HepG2 (cell line): ENCODE results near the gene NT5DC4. TPM values are rescaled to one million over a fixed set of nuclear protein-coding genes. Genes with fewer than 3 reads are reported as not detected.

Experiments
- ATAC-seq: fragments of 200-7000 bp; cut with Tn5 transposase; 3 replicates; pipeline ENCODE4 v1.9.1; 2020; ENCODE audit warnings: mild to moderate bottlenecking, moderate library complexity
- BruUV-seq: library from RNA; stranded (reverse); fragments of 400-500 nt; replicated peaks from 2 replicates; lab custom pipeline; 2021; lab: Mats Ljungman, UMichigan
- CTCF ChIA-PET: fragments of 300-600 bp; formaldehyde crosslinking; extraction: SDS; loops from one replicate; lab custom pipeline; 2021; ENCODE audit warnings: low total read pairs, inconsistent platforms, low intra/inter-chr PET ratio; lab: Yijun Ruan, JAX
- POLR2A ChIA-PET: fragments of 350-600 bp; sonication (Branson Sonifier 250); formaldehyde crosslinking; loops from one replicate; lab custom pipeline; 2020; ENCODE audit warnings: antibody characterized with exemption, inconsistent platforms; lab: Yijun Ruan, JAX
- DNase-seq: peaks from one replicate; pipeline ENCODE4 v3.0.0-alpha.2; 2015; ENCODE audit warnings: low spot score
- FAIRE-seq: peaks from 3 replicates; lab custom pipeline; 2011; peaks lifted over from hg19 to GRCh38; lab: Jason Lieb, UNC
- H2AFZ ChIP-seq: one replicate; pipeline ENCODE4 v1.6.1; 2011; ENCODE audit warnings: low read length, inconsistent platforms
- H3K27ac ChIP-seq: fragments of 300-600 bp; 3 replicates; pipeline ENCODE4 v1.8.0; 2011; ENCODE audit warnings: mixed run types, mild to moderate bottlenecking, mixed read lengths, low read length, inconsistent platforms; ENCODE audit not compliant: insufficient read depth; ENCODE audit errors: extremely low read length
- H3K27me3 ChIP-seq, 2 experiments: fragments of 200-600 bp in 1 of 2; 2 replicates in 1 of 2; 3 replicates in 1 of 2; pipeline versions ENCODE4 v1.6.0 to v1.8.0; 2011; ENCODE audit warnings: low read length in 2 of 2, mild to moderate bottlenecking in 2 of 2, moderate library complexity in 2 of 2, inconsistent platforms in 1 of 2; ENCODE audit not compliant: insufficient read depth in 2 of 2, control insufficient read depth in 1 of 2
- H3K36me3 ChIP-seq, 2 experiments: fragments of 200-600 bp in 1 of 2; replicated peaks in 1 of 2; 2 replicates in 1 of 2; 3 replicates in 1 of 2; pipeline versions ENCODE4 v1.5.1 to v1.8.0; 2011; ENCODE audit warnings: low read length in 2 of 2, inconsistent platforms in 1 of 2; ENCODE audit not compliant: insufficient read depth in 2 of 2, control insufficient read depth in 1 of 2
- H3K4me1 ChIP-seq: 2 replicates; pipeline ENCODE4 v1.5.1; 2012; ENCODE audit warnings: low read length, inconsistent platforms; ENCODE audit not compliant: insufficient read depth
- H3K4me2 ChIP-seq: 2 replicates; pipeline ENCODE4 v1.6.0; 2011; ENCODE audit warnings: low read depth, low read length, inconsistent platforms
- H3K4me3 ChIP-seq, 3 experiments: fragments of 200-600 bp in 1 of 3; sonication (generic), shearing (Covaris generic) in 1 of 3; replicated peaks in 1 of 3; 2 replicates each; pipeline ENCODE4 v1.5.1; 2011 to 2016; ENCODE audit warnings: low read length in 3 of 3, inconsistent platforms in 2 of 3, low read depth in 2 of 3, mild to moderate bottlenecking in 2 of 3, control low read depth in 1 of 3, mixed read lengths in 1 of 3; ENCODE audit not compliant: insufficient read depth in 1 of 3
- H3K79me2 ChIP-seq: one replicate; pipeline ENCODE4 v1.6.1; 2011; ENCODE audit warnings: low read length, inconsistent platforms; ENCODE audit not compliant: insufficient read depth
- H3K9ac ChIP-seq: 2 replicates; pipeline ENCODE4 v1.6.0; 2011; ENCODE audit warnings: mild to moderate bottlenecking, low read depth, low read length, inconsistent platforms; ENCODE audit not compliant: insufficient read depth
- H3K9me3 ChIP-seq: 2 replicates; pipeline ENCODE4 v1.5.1; 2012; ENCODE audit warnings: mild to moderate bottlenecking, low read length
- H4K20me1 ChIP-seq: 2 replicates; pipeline ENCODE4 v1.6.0; 2011; ENCODE audit warnings: inconsistent platforms, mild to moderate bottlenecking, low read length, moderate library complexity; ENCODE audit not compliant: insufficient read depth
- ATF7 ChIP-seq, 2 experiments: fragments of 450-650 bp in 1 of 2; sonication (generic) in 1 of 2; formaldehyde crosslinking in 1 of 2; IDR thresholded peaks; 2 replicates each; pipeline versions ENCODE4 v1.4.0 to v1.6.1; 2016 to 2020; ENCODE audit warnings: antibody characterized with exemption in 1 of 2, mild to moderate bottlenecking in 1 of 2, missing genetic modification reagents in 1 of 2
- CBX5 ChIP-seq: sonication (generic); formaldehyde crosslinking; IDR thresholded peaks from 2 replicates; pipeline ENCODE4 v1.4.0; 2020; ENCODE audit warnings: missing genetic modification reagents, borderline replicate concordance
- CHD4 ChIP-seq: fragments of 200-600 bp; sonication (generic); IDR thresholded peaks from 2 replicates; pipeline ENCODE4 v1.7.0; 2017; ENCODE audit warnings: mild to moderate bottlenecking, low read length, borderline replicate concordance
- HDAC2 ChIP-seq: sonication (generic); formaldehyde crosslinking; IDR thresholded peaks from 2 replicates; pipeline ENCODE4 v1.4.0; 2020; ENCODE audit warnings: missing genetic modification reagents
- HMG20A ChIP-seq: IDR thresholded peaks from 2 replicates; pipeline ENCODE4 v1.6.1; 2016; ENCODE audit warnings: borderline replicate concordance
- IKZF1 ChIP-seq: fragments of 450-650 bp; IDR thresholded peaks from 2 replicates; pipeline ENCODE4 v1.7.1; 2016
- MBD4 ChIP-seq: IDR thresholded peaks from 2 replicates; pipeline ENCODE4 v1.6.1; 2012; ENCODE audit warnings: low read length, inconsistent platforms, borderline replicate concordance
- NAIF1 ChIP-seq: sonication (generic); formaldehyde crosslinking; IDR thresholded peaks from 2 replicates; pipeline ENCODE4 v1.5.0; 2020; ENCODE audit warnings: mild to moderate bottlenecking, missing genetic modification reagents, borderline replicate concordance
- SNAI1 ChIP-seq: sonication (generic); formaldehyde crosslinking; IDR thresholded peaks from 2 replicates; pipeline ENCODE4 v1.5.0; 2020; ENCODE audit warnings: mild to moderate bottlenecking, missing genetic modification reagents, borderline replicate concordance
- TEAD3 ChIP-seq: optimal IDR thresholded peaks from 2 replicates; pipeline ENCODE3; 2016; ENCODE audit warnings: borderline replicate concordance
- ZBTB7B ChIP-seq: sonication (generic); formaldehyde crosslinking; IDR thresholded peaks from 2 replicates; pipeline ENCODE4 v1.4.0; 2020; ENCODE audit warnings: missing genetic modification reagents
- ZHX1 ChIP-seq: sonication (generic); formaldehyde crosslinking; IDR thresholded peaks from 2 replicates; pipeline ENCODE4 v1.8.1; 2022; ENCODE audit warnings: low read depth, mild to moderate bottlenecking, missing genetic modification reagents
- ZNF138 ChIP-seq: sonication (generic); formaldehyde crosslinking; IDR thresholded peaks from 2 replicates; pipeline ENCODE4 v1.5.0; 2020; ENCODE audit warnings: mild to moderate bottlenecking, low read depth, missing genetic modification reagents
- ZNF432 ChIP-seq: sonication (generic); formaldehyde crosslinking; IDR thresholded peaks from 2 replicates; pipeline ENCODE4 v1.5.0; 2020; ENCODE audit warnings: missing genetic modification reagents, mild to moderate bottlenecking, borderline replicate concordance
- WGBS: methylation state at CpG from one replicate; pipeline ENCODE4 v1.1.6; 2017; ENCODE audit warnings: low lambda C conversion rate; 5-methylcytosine and 5-hydroxymethylcytosine counted together
- in situ Hi-C: cut with HindIII; loops from 2 replicates; pipeline ENCODE4 v1.10.0; 2017; ENCODE audit warnings: low pct_unique_long_range_greater_than_20kb; ENCODE audit not compliant: extremely low pct_ligation_motif_present
- intact Hi-C: fragments of 100-400 bp; cut with micrococcal nuclease; formaldehyde crosslinking; loops from one replicate; pipeline ENCODE4 v1.10.0; 2022; ENCODE audit not compliant: unreplicated experiment
- polyA plus RNA-seq, 8 experiments: library from polyadenylated mRNA; depleted of rRNA in 3 of 8; stranded (reverse) in 7 of 8; unstranded in 1 of 8; fragments of >200 nt; fragmentation: Illumina TruSeq in 4 of 8; extraction: Trizol in 4 of 8; gene quantifications; 2 replicates each; pipeline versions ENCODE4 v1.2.1 to v1.2.3, GENCODE V29; 2011 to 2016; ENCODE audit warnings: low read depth in 4 of 8, missing spikeins in 1 of 8, mixed read lengths in 1 of 8; ENCODE audit not compliant: insufficient read depth in 1 of 8
- total RNA-seq, 5 experiments: library from RNA; depleted of rRNA; stranded (reverse); fragments of >200 nt; fragmentation: Illumina TruSeq; extraction: Trizol; gene quantifications; 2 replicates each; pipeline ENCODE4 v1.2.3, GENCODE V29; 2016; ENCODE audit warnings: low read depth in 1 of 5
- TF ChIP-seq, protein P1 (sequence below): sonication (generic); formaldehyde crosslinking; IDR thresholded peaks from 2 replicates; pipeline ENCODE4 v1.8.0; 2022; ENCODE audit warnings: mild to moderate bottlenecking, missing genetic modification reagents

NT5DC4 gene
- total and polyA plus RNA-seq, 2 of the 13 experiments (the other 11 are each of a cell fraction or from before 2014, with no cell fraction given) = 0.04 to 4.2 TPM

GRCh38 chr2:112730791-112731190 lies 10.0 kb downstream of the NT5DC4 start:
- Histone ChIP-seq H3K4me1 (peaks cover 8% of the 10 kb centered on the region), H3K36me3 (no peaks in the 10 kb centered on the region), H3K27me3 (no peaks in the 10 kb centered on the region; a peak in 1 of 5 replicates), H3K79me2 (no peaks in the 10 kb centered on the region), H2AFZ (no peak overlapping the region), H3K9ac (no peak overlapping the region), H4K20me1 (no peaks in the 10 kb centered on the region), H3K4me3 (no peak overlapping the region), H3K27ac (no peak overlapping the region), H3K9me3 (no peaks in the 10 kb centered on the region), H3K4me2 (no peak overlapping the region)
- no peak for FAIRE-seq
- no peak for TF ChIP-seq ZNF432 (CRISPR knock-in tag)
- TF ChIP-seq ZBTB7B (CRISPR knock-in tag) = no peak
- in situ Hi-C loops = no loop called here
- no TSS peak for BruUV-seq
- ATAC-seq = no peak
- intact Hi-C loops = no loop called here
- ChIA-PET POLR2A (no interaction called here), CTCF (no interaction called here)
- 76% methylated on average over 5 of the region's 5 CpGs for WGBS
- DNase-seq = no peak

GRCh38 chr2:112731479-112731878 lies 10.7 kb downstream of the NT5DC4 start:
- no peaks in the 10 kb centered on the region for H3K9me3 ChIP-seq
- intact Hi-C loops (no loop called here), in situ Hi-C loops (no loop called here)
- H3K79me2 ChIP-seq = no peaks in the 10 kb centered on the region
- no peak overlapping the region for H2AFZ ChIP-seq
- POLR2A ChIA-PET = no interaction called here
- no peak for DNase-seq
- H3K4me3 ChIP-seq = no peak overlapping the region
- no peaks in the 10 kb centered on the region; a peak in 1 of 5 replicates for H3K27me3 ChIP-seq
- CTCF ChIA-PET = no interaction called here
- no peak for FAIRE-seq
- 57% methylated on average over 2 of the region's 2 CpGs for WGBS
- no peak overlapping the region for H3K4me2 ChIP-seq
- H3K36me3 ChIP-seq = no peaks in the 10 kb centered on the region
- no peak overlapping the region for H3K9ac ChIP-seq
- no peak for ATAC-seq
- no peaks in the 10 kb centered on the region for H4K20me1 ChIP-seq
- BruUV-seq = no TSS peak
- no peak overlapping the region for H3K27ac ChIP-seq
- H3K4me1 ChIP-seq = peaks cover under 1% of the 10 kb centered on the region
- TF ChIP-seq HDAC2 (no peak), SNAI1 (CRISPR knock-in tag) (no peak), TEAD3 (no peak), ATF7 (IDR thresholded peaks at IDR 0.05) (no peak), ATF7 (CRISPR knock-in tag; IDR thresholded peaks at IDR 0.05) (no peak), CHD4 (no peak), ZNF138 (no peak), NAIF1 (CRISPR knock-in tag) (no peak), HMG20A (CRISPR knock-in tag) (no peak), CBX5 (no peak), IKZF1 (no peak), ZHX1 (CRISPR knock-in tag) (no peak), MBD4 (no peak)
- TF ChIP-seq, protein P1, sequence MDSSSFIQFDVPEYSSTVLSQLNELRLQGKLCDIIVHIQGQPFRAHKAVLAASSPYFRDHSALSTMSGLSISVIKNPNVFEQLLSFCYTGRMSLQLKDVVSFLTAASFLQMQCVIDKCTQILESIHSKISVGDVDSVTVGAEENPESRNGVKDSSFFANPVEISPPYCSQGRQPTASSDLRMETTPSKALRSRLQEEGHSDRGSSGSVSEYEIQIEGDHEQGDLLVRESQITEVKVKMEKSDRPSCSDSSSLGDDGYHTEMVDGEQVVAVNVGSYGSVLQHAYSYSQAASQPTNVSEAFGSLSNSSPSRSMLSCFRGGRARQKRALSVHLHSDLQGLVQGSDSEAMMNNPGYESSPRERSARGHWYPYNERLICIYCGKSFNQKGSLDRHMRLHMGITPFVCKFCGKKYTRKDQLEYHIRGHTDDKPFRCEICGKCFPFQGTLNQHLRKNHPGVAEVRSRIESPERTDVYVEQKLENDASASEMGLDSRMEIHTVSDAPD (CRISPR knock-in tag) = no peak
